ENCODE results near the gene NIT1.

DNA sequence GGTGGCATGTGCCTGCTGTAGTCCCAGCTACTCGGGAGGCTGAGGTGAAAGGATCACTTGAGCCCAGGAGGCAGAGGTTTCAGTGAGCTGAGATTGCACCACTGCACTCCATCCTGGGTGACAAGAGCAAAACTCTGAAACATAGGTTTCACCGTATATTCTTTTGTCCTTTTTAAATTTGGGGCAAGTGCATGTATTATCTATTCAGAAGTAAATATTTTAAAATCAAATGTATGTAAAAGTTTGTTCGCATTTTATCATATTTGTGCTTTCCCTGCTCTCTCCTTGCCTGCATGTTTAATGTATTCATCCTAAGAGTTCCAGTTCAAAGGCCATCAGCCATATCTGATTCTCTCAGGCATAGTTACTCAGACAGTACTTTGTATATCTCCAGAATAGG lies 27.9 kb downstream of the NIT1 start:
- no peak for TF ChIP-seq ZNF561 (CRISPR knock-in tag; conservative IDR thresholded peaks at IDR 0.05)
- no peak for TF ChIP-seq EP300 (IDR thresholded peaks at IDR 0.05; ENCODE audit: low read length)

All from K562 (cell line).